Right forelimb (tissue), 1 donor: Measurements from ENCODE around the gene KIDINS220.
"Not testable (repeated sequence)": the region's sequence is repeated elsewhere in the genome, so short reads cannot be mapped to it uniquely, and the experiment has no call there.

Source experiments
- DNase-seq: peaks from one replicate; pipeline ENCODE4 v3.0.0-alpha.2; 2018

KIDINS220 gene

GRCh38 chr2:8750221-8750620 is 87.2 kb downstream of the KIDINS220 start:
- DNase-seq, result no peak

- DNase-seq, result no peak
Observed at GRCh38 chr2:8743261-8743660, 94.2 kb downstream of the KIDINS220 start.

GRCh38 chr2:8740136-8740535 is 97.3 kb downstream of the KIDINS220 start:
- DNase-seq, result no peak

- no peak for DNase-seq
Observed at GRCh38 chr2:8737571-8738175, 99.7 kb downstream of the KIDINS220 start.

GRCh38 chr2:8732601-8733000 is 104.8 kb downstream of the KIDINS220 start:
- DNase-seq, result no peak

GRCh38 chr2:8729939-8730338 is 107.5 kb downstream of the KIDINS220 start:
- DNase-seq, result no peak

- not testable (repeated sequence) for DNase-seq
Observed at GRCh38 chr2:8729101-8729500, 108.3 kb downstream of the KIDINS220 start.

- DNase-seq, result no peak
Observed at GRCh38 chr2:8728305-8729015, 109.0 kb downstream of the KIDINS220 start.

- no peak for DNase-seq
Observed at GRCh38 chr2:8725838-8726237, 111.6 kb downstream of the KIDINS220 start.

- no peak for DNase-seq
Observed at GRCh38 chr2:8722986-8723385, 114.4 kb downstream of the KIDINS220 start.

- no peak for DNase-seq
Observed at GRCh38 chr2:8721410-8721809, 116.0 kb downstream of the KIDINS220 start.

- DNase-seq, result no peak
Observed at GRCh38 chr2:8720741-8721140, 116.7 kb downstream of the KIDINS220 start.

GRCh38 chr2:8719528-8719927 is 117.9 kb downstream of the KIDINS220 start:
- no peak for DNase-seq

- DNase-seq, result no peak
Observed at GRCh38 chr2:8714971-8715370, 122.4 kb downstream of the KIDINS220 start.

- DNase-seq, result no peak
Observed at GRCh38 chr2:8714283-8714682, 123.1 kb downstream of the KIDINS220 start.

GRCh38 chr2:8710951-8711350 is 126.5 kb downstream of the KIDINS220 start:
- no peak for DNase-seq

- no peak for DNase-seq
Observed at GRCh38 chr2:8709611-8710010, 127.8 kb downstream of the KIDINS220 start.

- DNase-seq, result no peak
Observed at GRCh38 chr2:8704906-8705305, 132.5 kb downstream of the KIDINS220 start.

GRCh38 chr2:8701681-8702379 is 135.6 kb downstream of the KIDINS220 start:
- DNase-seq, result no peak

- DNase-seq, result no peak
Observed at GRCh38 chr2:8699839-8700238, 137.6 kb downstream of the KIDINS220 start.

GRCh38 chr2:8697190-8697589 is 140.2 kb downstream of the KIDINS220 start:
- no peak for DNase-seq

- no peak for DNase-seq
Observed at GRCh38 chr2:8694737-8695136, 142.7 kb downstream of the KIDINS220 start.

GRCh38 chr2:8693157-8693821 is 144.1 kb downstream of the KIDINS220 start:
- DNase-seq, result no peak

GRCh38 chr2:8692783-8693156 is 144.6 kb downstream of the KIDINS220 start:
- no peak for DNase-seq
